Fibroblast of lung (primary cell): Measurements from ENCODE around the gene MXD1.

Experiments
- CTCF ChIP-seq, 2 donors: IDR thresholded peaks in 1 of 2; conservative IDR thresholded peaks in 1 of 2; 1 replicate in 1 of 2; 2 replicates in 1 of 2; pipeline ENCODE4 v1.5.1; 2011 to 2012; ENCODE audit warnings: low read length in 2 of 2, control low read depth in 1 of 2, inconsistent platforms in 1 of 2, low read depth in 1 of 2, mild to moderate bottlenecking in 1 of 2
- EZH2 ChIP-seq: IDR thresholded peaks from 2 replicates; pipeline ENCODE4 v1.5.1; 2012; ENCODE audit warnings: low read length, control low read depth, mild to moderate bottlenecking; ENCODE audit errors: missing control alignments

- TF ChIP-seq CTCF (conservative IDR thresholded peaks at IDR 0.05 in 1 of 2, IDR thresholded peaks at IDR 0.05 in 1 of 2; ENCODE audit: low read depth in 1 of 2, low read length in 2 of 2) (no peak), EZH2 (no peak)
Measured at GRCh38 chr2:69957965-69958364, 43.1 kb downstream of the MXD1 start.
